Smooth muscle cell (in vitro differentiated cells): ENCODE data around the gene MYOCD. TPM values are rescaled to one million over a fixed set of nuclear protein-coding genes. Genes with fewer than 3 reads are reported as not detected.
A peak's percentile ranks its signal among the peaks of the same experiment; 100 is the strongest.

ENCODE experiments used
- DNase-seq: peaks from one replicate; lab custom pipeline; 2025; ENCODE audit not compliant: unreplicated experiment; lab: John Stamatoyannopoulos, UW
- H2AFZ ChIP-seq: fragments of 200-600 bp; sonication (generic); 2 replicates; pipeline ENCODE4 v1.6.0; 2016; ENCODE audit warnings: antibody characterized with exemption, low read depth, mild to moderate bottlenecking
- H3F3A ChIP-seq: fragments of 200-600 bp; sonication (generic); 2 replicates; pipeline ENCODE4 v1.6.0; 2017; ENCODE audit warnings: antibody characterized with exemption, low read depth
- H3K27ac ChIP-seq: fragments of 200-600 bp; sonication (generic); 2 replicates; pipeline ENCODE4 v1.5.1; 2016; ENCODE audit warnings: low read depth, mild to moderate bottlenecking
- H3K27me3 ChIP-seq: fragments of 200-600 bp; sonication (generic); 2 replicates; pipeline ENCODE4 v1.6.1; 2016; ENCODE audit warnings: low read depth, mild to moderate bottlenecking
- H3K36me3 ChIP-seq: fragments of 200-600 bp; sonication (generic); 2 replicates; pipeline ENCODE4 v1.5.1; 2016; ENCODE audit warnings: low read depth
- H3K4me1 ChIP-seq: fragments of 200-600 bp; sonication (generic); 2 replicates; pipeline ENCODE4 v1.5.1; 2016; ENCODE audit warnings: low read depth
- H3K4me2 ChIP-seq: fragments of 200-600 bp; sonication (generic); 2 replicates; pipeline ENCODE4 v1.6.0; 2016; ENCODE audit warnings: mild to moderate bottlenecking
- H3K4me3 ChIP-seq: fragments of 200-600 bp; sonication (generic); 2 replicates; pipeline ENCODE4 v1.5.1; 2016; ENCODE audit warnings: mild to moderate bottlenecking
- H3K79me2 ChIP-seq: fragments of 200-600 bp; sonication (generic); 2 replicates; pipeline ENCODE4 v1.6.0; 2016; ENCODE audit warnings: low read depth, mild to moderate bottlenecking
- H3K9ac ChIP-seq: fragments of 200-600 bp; sonication (generic); 2 replicates; pipeline ENCODE4 v1.6.0; 2016; ENCODE audit warnings: low read depth
- H3K9me3 ChIP-seq: fragments of 200-600 bp; sonication (generic); replicated peaks from 2 replicates; pipeline ENCODE4 v1.5.1; 2016; ENCODE audit warnings: low read depth
- H4K20me1 ChIP-seq: fragments of 200-600 bp; sonication (generic); 2 replicates; pipeline ENCODE4 v1.6.0; 2016; ENCODE audit warnings: low read depth
- CTCF ChIP-seq: fragments of 200-600 bp; sonication (generic); IDR thresholded peaks from 2 replicates; pipeline ENCODE4 v1.5.1; 2017; ENCODE audit warnings: borderline replicate concordance, mild to moderate bottlenecking, antibody characterized with exemption; ENCODE audit not compliant: insufficient read depth, poor library complexity, severe bottlenecking
- WGBS: methylation state at CpG from one replicate; pipeline ENCODE4 v1.1.7; 2016; ENCODE audit warnings: low lambda C conversion rate; 5-methylcytosine and 5-hydroxymethylcytosine counted together
- polyA plus RNA-seq: library from polyadenylated mRNA; unstranded; fragments of >200 nt; fragmentation: Nextera tagmentation; extraction: Ambion mirVana; gene quantifications from 2 replicates; pipeline ENCODE4 v1.2.1, GENCODE V29; 2016
- total RNA-seq: library from RNA; depleted of rRNA; stranded (reverse); fragments of >200 nt; gene quantifications from 2 replicates; pipeline ENCODE4 v1.2.3, GENCODE V29; 2014

MYOCD gene
- total and polyA plus RNA-seq, 2 experiments from 2014 or later = 0.58 to 1.8 TPM

- no peaks in the 10 kb centered on the region for H4K20me1 ChIP-seq
- no peak overlapping the region for H3K4me2 ChIP-seq
- H3K4me1 ChIP-seq = peaks cover 9% of the 10 kb centered on the region
- 77% methylated on average over 5 of the region's 5 CpGs for WGBS
- no peaks in the 10 kb centered on the region for H3K9me3 ChIP-seq
- no peak for TF ChIP-seq CTCF
- peaks cover 7% of the 10 kb centered on the region for H3F3A ChIP-seq
- H3K27me3 ChIP-seq = no peaks in the 10 kb centered on the region
- H3K27ac ChIP-seq = no peak overlapping the region
- H3K4me3 ChIP-seq = no peak overlapping the region
- no peaks in the 10 kb centered on the region for H3K79me2 ChIP-seq
- no peak for DNase-seq
- H2AFZ ChIP-seq = no peak overlapping the region
- no peak overlapping the region for H3K9ac ChIP-seq
- no peaks in the 10 kb centered on the region for H3K36me3 ChIP-seq
These were observed 63.4 kb downstream of the MYOCD start for GRCh38 chr17:12729086-12729485.

GRCh38 chr17:12730421-12730820, 64.7 kb downstream of the MYOCD start:
- Histone ChIP-seq H3K27me3 (no peaks in the 10 kb centered on the region), H4K20me1 (no peaks in the 10 kb centered on the region), H2AFZ (no peak overlapping the region), H3K27ac (peak overlapping the region; percentile 88), H3K4me1 (peaks cover 9% of the 10 kb centered on the region), H3K9me3 (no peaks in the 10 kb centered on the region), H3K4me2 (peak overlapping the region; percentile 60), H3K9ac (peak overlapping the region; percentile 67), H3K4me3 (no peak overlapping the region), H3F3A (peaks cover 7% of the 10 kb centered on the region), H3K79me2 (no peaks in the 10 kb centered on the region), H3K36me3 (no peaks in the 10 kb centered on the region)
- TF ChIP-seq CTCF = no peak
- WGBS = 75% methylated on average over 5 of the region's 5 CpGs
- DNase-seq = no peak

GRCh38 chr17:12730931-12731521, 65.3 kb downstream of the MYOCD start:
- Histone ChIP-seq H3K4me1 (peaks cover 9% of the 10 kb centered on the region), H3K79me2 (no peaks in the 10 kb centered on the region), H3K36me3 (no peaks in the 10 kb centered on the region), H3F3A (peaks cover 7% of the 10 kb centered on the region), H3K4me2 (peak overlapping the region; percentile 60), H3K27me3 (no peaks in the 10 kb centered on the region), H3K9me3 (no peaks in the 10 kb centered on the region), H3K27ac (peak overlapping the region; percentile 88), H2AFZ (no peak overlapping the region), H3K9ac (peak overlapping the region; percentile 67), H4K20me1 (no peaks in the 10 kb centered on the region), H3K4me3 (no peak overlapping the region)
- DNase-seq = no peak
- WGBS = 8% methylated on average over 10 of the region's 10 CpGs
- no peak for TF ChIP-seq CTCF

GRCh38 chr17:12731839-12732238, 66.1 kb downstream of the MYOCD start:
- no peak for TF ChIP-seq CTCF
- H3K4me3 ChIP-seq = no peak overlapping the region
- no peaks in the 10 kb centered on the region for H4K20me1 ChIP-seq
- no peaks in the 10 kb centered on the region for H3K36me3 ChIP-seq
- DNase-seq = no peak
- peak overlapping the region; percentile 88 for H3K27ac ChIP-seq
- peaks cover 9% of the 10 kb centered on the region for H3K4me1 ChIP-seq
- H3F3A ChIP-seq = peaks cover 7% of the 10 kb centered on the region
- no peaks in the 10 kb centered on the region for H3K9me3 ChIP-seq
- no peaks in the 10 kb centered on the region for H3K79me2 ChIP-seq
- 94% methylated on average over 8 of the region's 8 CpGs for WGBS
- no peak overlapping the region for H3K4me2 ChIP-seq
- H2AFZ ChIP-seq = no peak overlapping the region
- H3K27me3 ChIP-seq = no peaks in the 10 kb centered on the region
- no peak overlapping the region for H3K9ac ChIP-seq
